Body of pancreas (tissue), 4 donors: Measurements from ENCODE around the gene TAS2R31. TPM values are rescaled to one million over a fixed set of nuclear protein-coding genes. Genes with fewer than 3 reads are reported as not detected.

Experiments
- ATAC-seq: fragments of 150-250 bp; one replicate; pipeline ENCODE4 v1.9.1; 2016
- DNase-seq, 4 donors: peaks; one replicate each; pipeline ENCODE4 v3.0.0-alpha.2; 2019
- H3K27ac ChIP-seq, 4 donors: fragments of 200-600 bp; sonication (generic); 1 replicate in 3 of 4; 2 replicates in 1 of 4; pipeline versions ENCODE4 v1.5.1 to v1.6.1; 2016 to 2019; ENCODE audit warnings: mild to moderate bottlenecking in 1 of 4, mixed read lengths in 1 of 4, moderate library complexity in 1 of 4
- H3K27me3 ChIP-seq, 2 donors: fragments of 200-600 bp; sonication (generic); one replicate each; pipeline ENCODE4 v1.6.0; 2016; ENCODE audit warnings: mild to moderate bottlenecking in 1 of 2
- H3K36me3 ChIP-seq, 2 donors: fragments of 200-600 bp; sonication (generic); replicated peaks in 1 of 2; 2 replicates each; pipeline ENCODE4 v1.5.1; 2016; ENCODE audit warnings: low read depth in 2 of 2; ENCODE audit not compliant: insufficient read depth in 1 of 2
- H3K4me1 ChIP-seq: fragments of 200-600 bp; sonication (generic); one replicate; pipeline ENCODE4 v1.6.0; 2016
- H3K4me3 ChIP-seq, 2 donors: fragments of 200-600 bp; sonication (generic); 1 replicate in 1 of 2; 2 replicates in 1 of 2; pipeline ENCODE4 v1.5.1; 2016 to 2019
- H3K9me3 ChIP-seq, 3 donors: fragments of 200-600 bp; sonication (generic); 1 replicate in 2 of 3; 2 replicates in 1 of 3; pipeline ENCODE4 v1.5.1; 2016
- POLR2A ChIP-seq, 3 donors: fragments of 450-650 bp; IDR thresholded peaks; one replicate each; pipeline ENCODE4 v1.6.1; 2016; ENCODE audit warnings: antibody characterized with exemption in 3 of 3, mild to moderate bottlenecking in 2 of 3
- WGBS, 2 donors: methylation state at CpG; one replicate each; pipeline ENCODE4 v1.1.5; 2017; 5-methylcytosine and 5-hydroxymethylcytosine counted together
- intact Hi-C: fragments of 100-400 bp; cut with DNase I; formaldehyde crosslinking; loops from one replicate; pipeline ENCODE4 v1.15.1; 2023
- total RNA-seq, 2 donors: library from RNA; depleted of rRNA; stranded (reverse); fragments of >200 nt; gene quantifications; one replicate each; pipeline ENCODE4 v1.1.0, GENCODE V29; 2016
- TF ChIP-seq, protein P1 (sequence below), 7 experiments: fragments of 450-650 bp in 4 of 7; fragments of 200-600 bp in 3 of 7; sonication (generic) in 3 of 7; IDR thresholded peaks; one replicate each; pipeline ENCODE4 v1.5.1; 2016 to 2019; ENCODE audit warnings: antibody characterized with exemption in 7 of 7

Gene TAS2R31
- total RNA-seq, 2 donors from 2014 or later: 7.0 to 8.9 TPM

DNA sequence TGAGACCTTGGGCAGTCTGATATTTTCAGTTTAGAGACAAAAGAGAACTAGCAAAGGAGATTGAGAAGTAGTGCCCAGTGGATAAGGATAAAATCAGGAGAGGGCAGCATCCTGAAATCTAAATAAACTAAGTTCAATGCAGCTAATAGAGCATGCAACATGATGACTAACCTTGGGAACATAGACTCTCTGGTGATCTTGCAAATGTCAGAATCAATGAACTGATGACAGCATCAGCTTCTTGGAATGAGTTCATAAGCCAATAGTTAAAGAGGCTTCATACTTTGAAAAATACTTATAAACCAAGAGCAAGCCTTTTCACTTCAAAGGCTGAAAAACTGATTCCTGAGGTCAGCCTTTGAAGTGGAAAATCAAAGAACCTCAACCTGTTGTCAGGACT lies 17.0 kb downstream of the TAS2R31 start:
- no peak for ATAC-seq
- Histone ChIP-seq H3K4me1 (no peaks in the 10 kb centered on the region), H3K4me3 (no peak overlapping the region), H3K36me3 (no peaks in the 10 kb centered on the region), H3K27ac (no peak overlapping the region), H3K27me3 (no peaks in the 10 kb centered on the region), H3K9me3 (no peaks in the 10 kb centered on the region)
- intact Hi-C loops: no loop called here
- DNase-seq: no peak
- TF ChIP-seq, protein P1, sequence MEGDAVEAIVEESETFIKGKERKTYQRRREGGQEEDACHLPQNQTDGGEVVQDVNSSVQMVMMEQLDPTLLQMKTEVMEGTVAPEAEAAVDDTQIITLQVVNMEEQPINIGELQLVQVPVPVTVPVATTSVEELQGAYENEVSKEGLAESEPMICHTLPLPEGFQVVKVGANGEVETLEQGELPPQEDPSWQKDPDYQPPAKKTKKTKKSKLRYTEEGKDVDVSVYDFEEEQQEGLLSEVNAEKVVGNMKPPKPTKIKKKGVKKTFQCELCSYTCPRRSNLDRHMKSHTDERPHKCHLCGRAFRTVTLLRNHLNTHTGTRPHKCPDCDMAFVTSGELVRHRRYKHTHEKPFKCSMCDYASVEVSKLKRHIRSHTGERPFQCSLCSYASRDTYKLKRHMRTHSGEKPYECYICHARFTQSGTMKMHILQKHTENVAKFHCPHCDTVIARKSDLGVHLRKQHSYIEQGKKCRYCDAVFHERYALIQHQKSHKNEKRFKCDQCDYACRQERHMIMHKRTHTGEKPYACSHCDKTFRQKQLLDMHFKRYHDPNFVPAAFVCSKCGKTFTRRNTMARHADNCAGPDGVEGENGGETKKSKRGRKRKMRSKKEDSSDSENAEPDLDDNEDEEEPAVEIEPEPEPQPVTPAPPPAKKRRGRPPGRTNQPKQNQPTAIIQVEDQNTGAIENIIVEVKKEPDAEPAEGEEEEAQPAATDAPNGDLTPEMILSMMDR (IDR thresholded peaks at IDR 0.05): no peak
- no peak for TF ChIP-seq POLR2A (IDR thresholded peaks at IDR 0.05)

DNA sequence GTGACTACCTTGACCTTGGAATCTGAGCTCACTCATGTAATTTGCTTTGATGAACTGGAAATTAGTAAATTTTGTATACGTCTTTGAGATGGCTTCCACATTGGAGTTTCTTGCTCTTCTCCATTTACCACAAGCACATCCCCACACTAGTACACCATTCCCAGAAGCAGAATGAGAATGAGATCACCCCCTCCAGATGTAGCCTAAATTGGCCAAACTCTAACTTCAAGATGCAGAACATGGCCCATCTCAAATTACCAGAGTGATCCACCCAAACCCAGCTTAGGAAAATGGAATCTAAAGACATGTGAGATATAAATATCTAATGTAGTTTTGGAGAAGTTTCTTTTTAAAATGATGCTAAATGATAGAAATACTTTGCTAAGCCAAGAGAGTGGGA lies 23.6 kb downstream of the TAS2R31 start:
- Histone ChIP-seq H3K4me1 (no peaks in the 10 kb centered on the region), H3K9me3 (no peaks in the 10 kb centered on the region), H3K4me3 (no peak overlapping the region), H3K27me3 (no peaks in the 10 kb centered on the region), H3K36me3 (no peaks in the 10 kb centered on the region), H3K27ac (no peak overlapping the region)
- intact Hi-C loops: no loop called here
- no peak for ATAC-seq
- no peak for DNase-seq
- WGBS, 2 donors: 90 to 100% methylated on average over 1 of the region's 1 CpG
- no peak for TF ChIP-seq POLR2A (IDR thresholded peaks at IDR 0.05)
- TF ChIP-seq, protein P1 (IDR thresholded peaks at IDR 0.05): no peak

DNA sequence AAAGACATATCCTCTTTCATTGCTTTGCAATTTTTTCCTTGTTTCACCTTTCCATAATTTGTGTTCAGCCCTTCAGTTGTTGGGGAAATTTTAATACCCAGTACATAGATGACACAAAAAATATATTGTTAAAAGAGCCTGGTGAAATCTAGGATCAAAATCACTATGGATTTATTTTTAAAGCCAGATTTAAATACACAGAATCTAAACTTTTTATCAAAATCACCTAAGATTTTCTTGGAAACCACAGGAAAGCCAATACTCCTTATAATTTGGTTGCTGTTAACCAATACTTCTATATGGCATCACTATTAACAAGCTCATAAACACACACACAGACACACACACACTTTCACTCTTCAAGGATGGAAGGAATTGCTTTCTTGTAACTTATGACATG lies 33.0 kb downstream of the TAS2R31 start, which contains the start of gene TAS2R20:
TSS of gene TAS2R20 (minus strand) at position 101 of the 400 bp plus-strand sequence. CDS start 429 bp downstream, outside the sequence.
- TF ChIP-seq, protein P1 (IDR thresholded peaks at IDR 0.05): no peak
- H3K9me3 ChIP-seq: no peaks in the 10 kb centered on the region
- no peaks in the 10 kb centered on the region for H3K36me3 ChIP-seq
- DNase-seq (no peak), ATAC-seq (no peak)
- intact Hi-C loops: no loop called here
- no peaks in the 10 kb centered on the region for H3K27me3 ChIP-seq
- H3K4me3 ChIP-seq: no peak within 1 kb of the TSS
- H3K27ac ChIP-seq: no peak within 1 kb of the TSS
- no peaks in the 10 kb centered on the region for H3K4me1 ChIP-seq

DNA sequence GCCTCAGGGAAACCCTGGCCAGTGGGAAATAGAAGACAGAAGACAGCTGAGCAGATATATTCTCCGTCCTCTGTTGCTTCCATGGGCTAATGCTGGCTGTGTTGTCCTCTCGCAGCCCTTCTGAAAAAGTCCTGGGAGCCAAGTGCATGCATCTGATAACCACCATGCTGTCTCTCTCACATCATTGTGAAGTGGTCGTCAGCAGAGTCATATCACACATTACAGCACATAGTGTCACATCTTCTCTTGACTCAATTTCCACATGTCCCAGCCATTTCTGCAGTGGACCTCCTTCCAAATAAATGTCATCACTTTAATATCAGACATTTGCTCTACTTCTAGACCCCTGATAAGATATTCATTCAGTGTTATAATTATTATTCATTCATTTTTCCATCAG lies 36.9 kb downstream of the TAS2R31 start:
- intact Hi-C loops: no loop called here
- no peaks in the 10 kb centered on the region for H3K27me3 ChIP-seq
- TF ChIP-seq, protein P1 (IDR thresholded peaks at IDR 0.05): no peak
- no peak for TF ChIP-seq POLR2A (IDR thresholded peaks at IDR 0.05)
- DNase-seq: no peak
- no peak overlapping the region for H3K4me3 ChIP-seq
- H3K4me1 ChIP-seq: no peaks in the 10 kb centered on the region
- WGBS, 2 donors: 91 to 100% methylated on average over 3 of the region's 3 CpGs
- ATAC-seq: no peak
- H3K27ac ChIP-seq: no peak overlapping the region
- H3K36me3 ChIP-seq: no peaks in the 10 kb centered on the region
- no peaks in the 10 kb centered on the region for H3K9me3 ChIP-seq

DNA sequence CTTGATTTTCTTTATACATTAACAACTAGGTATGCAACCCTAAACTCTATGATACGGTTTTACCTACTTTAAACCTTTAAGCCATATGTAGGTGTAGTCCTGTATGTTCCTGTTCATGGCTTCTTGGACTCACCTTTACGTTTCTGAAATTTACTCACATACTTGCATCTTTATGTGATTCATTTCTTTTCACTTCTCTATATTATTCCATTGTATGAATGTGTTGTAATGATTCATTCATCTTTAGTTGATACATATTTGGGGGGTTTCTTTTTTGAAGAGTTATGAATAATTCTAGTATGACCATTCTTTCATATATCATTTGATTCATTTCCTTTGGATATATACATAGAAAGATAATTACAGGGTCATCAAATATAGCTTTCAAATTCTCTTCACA lies 42.1 kb downstream of the TAS2R31 start:
- no peak for ATAC-seq
- Histone ChIP-seq H3K27me3 (no peaks in the 10 kb centered on the region), H3K27ac (no peak overlapping the region), H3K36me3 (no peaks in the 10 kb centered on the region), H3K4me1 (no peaks in the 10 kb centered on the region), H3K9me3 (no peaks in the 10 kb centered on the region), H3K4me3 (no peak overlapping the region)
- DNase-seq: no peak
- intact Hi-C loops: no loop called here
- TF ChIP-seq, protein P1 (IDR thresholded peaks at IDR 0.05): no peak
- TF ChIP-seq POLR2A (IDR thresholded peaks at IDR 0.05): no peak
- WGBS, 2 donors: 86 to 96% methylated on average over 2 of the region's 2 CpGs
